HEK293 (cell line): Measurements from ENCODE around the gene MRPS11.

ENCODE experiments used
- CTCF ChIP-seq: fragments of 450-650 bp; formaldehyde crosslinking; IDR thresholded peaks from 2 replicates; pipeline ENCODE4 v1.5.1; 2016; ENCODE audit warnings: missing biosample characterization, missing genetic modification characterization
- KLF10 ChIP-seq: fragments of 450-650 bp; IDR thresholded peaks from 2 replicates; pipeline ENCODE4 v1.5.1; 2018; ENCODE audit warnings: missing biosample characterization, mild to moderate bottlenecking, missing genetic modification characterization
- ZNF174 ChIP-seq: fragments of 450-650 bp; formaldehyde crosslinking; IDR thresholded peaks from 2 replicates; pipeline ENCODE4 v1.5.0; 2017; ENCODE audit warnings: missing biosample characterization, mild to moderate bottlenecking, missing genetic modification characterization
- ZNF366 ChIP-seq: fragments of 450-650 bp; formaldehyde crosslinking; conservative IDR thresholded peaks from 2 replicates; pipeline ENCODE4 v1.5.1; 2016; ENCODE audit warnings: missing biosample characterization, missing genetic modification characterization
- ZNF791 ChIP-seq: fragments of 450-650 bp; formaldehyde crosslinking; IDR thresholded peaks from 2 replicates; pipeline ENCODE4 v1.5.1; 2016; ENCODE audit warnings: missing biosample characterization, missing genetic modification characterization

GRCh38 chr15:88454867-88455810 lies 12.4 kb upstream of the MRPS11 start:
- no peak for TF ChIP-seq ZNF174
- no peak for TF ChIP-seq ZNF366 (tag by site-specific recombination)
- peak; percentile 82 for TF ChIP-seq CTCF
- TF ChIP-seq KLF10 = no peak
- no peak for TF ChIP-seq ZNF791 (tag by site-specific recombination)
